ENCODE results near the gene ABCD1. TPM values are rescaled to one million over a fixed set of nuclear protein-coding genes. Genes with fewer than 3 reads are reported as not detected.

The ABCD1 gene
- total and polyA plus RNA-seq, 10 of the 15 experiments (the other 5 are each of a cell fraction or from before 2014, with no cell fraction given) = 0.13 to 6.5 (median 1.4) TPM

DNA sequence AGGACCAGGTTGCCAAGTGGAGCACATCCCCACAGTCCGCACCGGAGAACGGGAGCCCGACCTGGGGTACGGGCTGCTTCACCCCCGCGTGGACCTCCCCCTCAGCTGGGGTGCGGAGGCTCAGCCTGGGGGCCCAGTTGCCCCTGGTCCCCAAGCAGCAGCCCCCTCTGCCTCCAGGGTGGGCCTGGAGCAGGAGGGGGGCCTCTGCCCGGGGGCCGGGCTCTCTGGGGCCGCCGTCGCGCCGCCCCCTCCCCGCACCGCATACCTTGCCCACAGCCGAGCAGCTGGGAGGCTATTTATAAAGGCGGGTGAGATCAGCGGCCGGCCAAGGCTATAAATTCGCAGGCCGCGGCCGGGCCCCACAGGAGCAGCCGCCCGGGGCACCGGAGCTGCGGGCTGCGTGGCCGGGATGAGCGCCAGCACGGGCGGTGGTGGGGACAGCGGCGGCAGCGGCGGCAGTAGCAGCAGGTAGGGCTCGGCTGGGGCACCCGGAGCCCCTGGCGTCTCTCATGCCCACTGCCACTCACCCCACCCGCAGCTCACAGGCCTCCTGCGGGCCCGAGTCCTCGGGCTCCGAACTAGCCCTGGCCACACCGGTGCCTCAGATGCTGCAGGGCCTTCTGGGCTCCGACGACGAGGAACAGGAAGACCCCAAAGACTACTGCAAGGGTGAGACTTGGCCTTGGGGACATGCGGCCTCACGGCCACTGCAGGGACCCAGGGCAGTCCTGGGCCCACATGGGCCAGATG, 56.2 kb downstream of the ABCD1 start, which contains the start of gene SRPK3:
Gene SRPK3 (plus strand): TSS at position 364 of the 750 bp plus-strand sequence. CDS start 46 bp downstream, at position 410.
- Histone ChIP-seq H3K36me3 (ENCODE audit: control insufficient read depth in 2 of 2, insufficient read depth in 2 of 2, low read length in 1 of 2) (no peaks in the 10 kb centered on the region; a peak in 1 of 4 replicates), H3K4me2 (ENCODE audit: control insufficient read depth, insufficient read depth) (no peak within 1 kb of the TSS), H3K4me3 (no peak within 1 kb of the TSS), H2AFZ (ENCODE audit: control insufficient read depth, low read depth, low read length) (no peak within 1 kb of the TSS), H3K27ac (ENCODE audit: control insufficient read depth, insufficient read depth) (no peak within 1 kb of the TSS), H3K79me2 (ENCODE audit: control insufficient read depth, insufficient read depth, low read length) (no peaks in the 10 kb centered on the region), H3K4me1 (ENCODE audit: control insufficient read depth, insufficient read depth, low read length) (no peaks in the 10 kb centered on the region), H3K9ac (ENCODE audit: control insufficient read depth, insufficient read depth, low read length) (no peak within 1 kb of the TSS), H3K27me3 (replicated peaks in 1 of 2; ENCODE audit: control insufficient read depth in 2 of 2, insufficient read depth in 2 of 2, low read length in 1 of 2) (no peaks in the 10 kb centered on the region), H4K20me1 (ENCODE audit: control insufficient read depth, insufficient read depth) (no peaks in the 10 kb centered on the region), H3K9me3 (replicated peaks; ENCODE audit: control insufficient read depth, insufficient read depth, low read length) (no peaks in the 10 kb centered on the region; the same call in 2 of the 3 replicates)
- ATAC-seq (peak; percentile 17; the same call in 2 of the 3 replicates), FAIRE-seq (no peak), DNase-seq (ENCODE audit: low read depth, low spot score) (no peak)
- TF ChIP-seq NBN (IDR thresholded peaks at IDR 0.05) (no peak), MEF2B (IDR thresholded peaks at IDR 0.05; ENCODE audit: partially characterized antibody, poor library complexity, severe bottlenecking) (no peak), GABPA (IDR thresholded peaks at IDR 0.05; ENCODE audit: low read depth) (no peak), BACH1 (IDR thresholded peaks at IDR 0.05; ENCODE audit: borderline replicate concordance) (no peak), NFIC (IDR thresholded peaks at IDR 0.05; ENCODE audit: low read depth, low read length) (no peak), MYB (IDR thresholded peaks at IDR 0.05; ENCODE audit: borderline replicate concordance, low read depth, low read length) (no peak), NR2F1 (conservative IDR thresholded peaks at IDR 0.05) (no peak), MXI1 (IDR thresholded peaks at IDR 0.05; ENCODE audit: low read depth, low read length) (no peak), ZNF274 (IDR thresholded peaks at IDR 0.05; ENCODE audit: insufficient read depth, insufficient read length) (no peak), PRDM15 (CRISPR knock-in tag; IDR thresholded peaks at IDR 0.05) (no peak), CHD2 (IDR thresholded peaks at IDR 0.05; ENCODE audit: borderline replicate concordance, low read depth, low read length) (no peak), JUNB (IDR thresholded peaks at IDR 0.05) (no peak), YBX1 (IDR thresholded peaks at IDR 0.05) (no peak)
- TF ChIP-seq, protein P1, sequence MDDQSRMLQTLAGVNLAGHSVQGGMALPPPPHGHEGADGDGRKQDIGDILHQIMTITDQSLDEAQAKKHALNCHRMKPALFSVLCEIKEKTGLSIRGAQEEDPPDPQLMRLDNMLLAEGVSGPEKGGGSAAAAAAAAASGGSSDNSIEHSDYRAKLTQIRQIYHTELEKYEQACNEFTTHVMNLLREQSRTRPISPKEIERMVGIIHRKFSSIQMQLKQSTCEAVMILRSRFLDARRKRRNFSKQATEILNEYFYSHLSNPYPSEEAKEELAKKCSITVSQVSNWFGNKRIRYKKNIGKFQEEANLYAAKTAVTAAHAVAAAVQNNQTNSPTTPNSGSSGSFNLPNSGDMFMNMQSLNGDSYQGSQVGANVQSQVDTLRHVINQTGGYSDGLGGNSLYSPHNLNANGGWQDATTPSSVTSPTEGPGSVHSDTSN (IDR thresholded peaks at IDR 0.05; ENCODE audit: insufficient replicate concordance, low read depth, low read length) = no peak
- TF ChIP-seq, protein P2, sequence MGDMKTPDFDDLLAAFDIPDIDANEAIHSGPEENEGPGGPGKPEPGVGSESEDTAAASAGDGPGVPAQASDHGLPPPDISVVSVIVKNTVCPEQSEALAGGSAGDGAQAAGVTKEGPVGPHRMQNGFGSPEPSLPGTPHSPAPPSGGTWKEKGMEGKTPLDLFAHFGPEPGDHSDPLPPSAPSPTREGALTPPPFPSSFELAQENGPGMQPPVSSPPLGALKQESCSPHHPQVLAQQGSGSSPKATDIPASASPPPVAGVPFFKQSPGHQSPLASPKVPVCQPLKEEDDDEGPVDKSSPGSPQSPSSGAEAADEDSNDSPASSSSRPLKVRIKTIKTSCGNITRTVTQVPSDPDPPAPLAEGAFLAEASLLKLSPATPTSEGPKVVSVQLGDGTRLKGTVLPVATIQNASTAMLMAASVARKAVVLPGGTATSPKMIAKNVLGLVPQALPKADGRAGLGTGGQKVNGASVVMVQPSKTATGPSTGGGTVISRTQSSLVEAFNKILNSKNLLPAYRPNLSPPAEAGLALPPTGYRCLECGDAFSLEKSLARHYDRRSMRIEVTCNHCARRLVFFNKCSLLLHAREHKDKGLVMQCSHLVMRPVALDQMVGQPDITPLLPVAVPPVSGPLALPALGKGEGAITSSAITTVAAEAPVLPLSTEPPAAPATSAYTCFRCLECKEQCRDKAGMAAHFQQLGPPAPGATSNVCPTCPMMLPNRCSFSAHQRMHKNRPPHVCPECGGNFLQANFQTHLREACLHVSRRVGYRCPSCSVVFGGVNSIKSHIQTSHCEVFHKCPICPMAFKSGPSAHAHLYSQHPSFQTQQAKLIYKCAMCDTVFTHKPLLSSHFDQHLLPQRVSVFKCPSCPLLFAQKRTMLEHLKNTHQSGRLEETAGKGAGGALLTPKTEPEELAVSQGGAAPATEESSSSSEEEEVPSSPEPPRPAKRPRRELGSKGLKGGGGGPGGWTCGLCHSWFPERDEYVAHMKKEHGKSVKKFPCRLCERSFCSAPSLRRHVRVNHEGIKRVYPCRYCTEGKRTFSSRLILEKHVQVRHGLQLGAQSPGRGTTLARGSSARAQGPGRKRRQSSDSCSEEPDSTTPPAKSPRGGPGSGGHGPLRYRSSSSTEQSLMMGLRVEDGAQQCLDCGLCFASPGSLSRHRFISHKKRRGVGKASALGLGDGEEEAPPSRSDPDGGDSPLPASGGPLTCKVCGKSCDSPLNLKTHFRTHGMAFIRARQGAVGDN (IDR thresholded peaks at IDR 0.05) = no peak
- SMC1A ChIA-PET (ENCODE audit: uncharacterized antibody, unreplicated experiment) = no interaction called here
- POLR2A ChIA-PET = interaction anchor here (0.7 kb wide), 1 partner anchor 260 kb away, joined by 3 read pairs; no protein-coding TSS in a partner anchor
- RAD21 ChIA-PET (ENCODE audit: unreplicated experiment) = no interaction called here
- in situ Hi-C loops (cut with MboI) (loop anchor here (10.0 kb wide), 1 partner anchor 46 kb away; no protein-coding TSS in a partner anchor), intact Hi-C loops (cut with micrococcal nuclease; ENCODE audit: unreplicated experiment) (no loop called here)
- BruUV-seq (replicated peaks) = no TSS peak
- 44% methylated on average over 43 of the region's 52 CpGs for WGBS (ENCODE audit: insufficient coverage, insufficient replicate concordance, low lambda C conversion rate, missing lambda C conversion rate)
- CTCF ChIA-PET = no interaction called here
